Activated CD4-positive, alpha-beta T cell treated with anti-CD3 and anti-CD28 coated beads, Interleukin-2, Interleukin-6, amounts not matched to agents 100 ng/mL and 50 ng/mL, durations not matched to agents 16 hours and 8 hours (primary cell): ENCODE results near the gene PHF14.
"Not testable (repeated sequence)": the region's sequence is repeated elsewhere in the genome, so short reads cannot be mapped to it uniquely, and the experiment has no call there.

Source experiments
- DNase-seq: peaks from one replicate; pipeline ENCODE4 v3.0.0-alpha.2; 2020

The PHF14 gene

GRCh38 chr7:10981317-10981716, 7.6 kb downstream of the PHF14 start:
- DNase-seq = no peak

DNA sequence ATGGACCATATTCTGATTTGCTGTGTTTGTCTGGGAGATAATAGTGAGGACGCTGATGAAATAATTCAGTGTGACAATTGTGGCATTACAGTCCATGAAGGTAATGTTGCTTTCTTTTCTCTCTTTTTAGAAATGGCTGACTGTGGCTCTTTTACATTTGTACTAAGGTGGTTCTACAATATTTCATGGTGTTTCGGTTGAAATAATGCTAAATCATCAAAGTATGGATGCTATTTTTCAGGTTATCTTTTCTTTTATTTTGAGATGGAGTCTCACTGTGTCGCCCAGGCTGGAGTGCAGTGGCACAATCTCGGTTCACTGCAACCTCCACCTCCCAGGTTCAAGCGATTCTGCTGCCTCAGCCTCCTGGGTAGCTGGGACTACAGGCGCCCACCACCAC, 17.1 kb downstream of the PHF14 start:
- DNase-seq = not testable (repeated sequence)

DNA sequence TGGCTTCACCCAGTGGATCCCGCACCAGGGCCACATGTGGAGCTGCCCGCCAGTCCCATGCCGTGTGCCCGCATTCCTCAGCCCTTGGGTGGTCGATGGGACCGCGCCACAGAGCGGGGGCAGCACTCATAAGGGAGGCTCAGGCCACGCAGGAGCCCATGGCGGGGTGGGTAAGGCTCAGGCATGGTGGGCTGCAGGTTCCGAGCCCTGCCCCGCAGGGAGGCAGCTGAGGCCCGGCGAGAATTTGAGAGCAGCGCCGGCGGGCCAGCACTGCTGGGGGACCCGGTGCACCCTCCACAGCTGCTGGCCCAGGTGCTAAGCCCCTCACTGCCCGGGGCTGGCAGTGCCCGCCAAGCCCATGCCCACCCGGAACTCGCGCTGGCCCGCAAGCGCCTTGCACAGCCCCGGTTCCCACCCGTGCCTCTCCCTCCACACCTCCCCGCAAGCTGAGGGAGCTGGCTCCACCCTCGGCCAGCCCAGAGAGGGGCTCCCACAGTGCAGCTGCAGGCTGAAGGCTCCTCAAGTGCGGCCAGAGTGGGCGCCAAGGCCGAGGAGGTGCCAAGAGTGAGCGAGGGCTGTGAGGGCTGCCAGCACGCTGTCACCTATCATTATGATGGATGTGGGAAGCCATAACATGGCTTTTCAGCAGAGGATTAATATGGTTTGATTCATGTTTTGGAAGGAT, 22.0 kb downstream of the PHF14 start:
- not testable (repeated sequence) for DNase-seq

GRCh38 chr7:10998996-10999757, 25.5 kb downstream of the PHF14 start:
- DNase-seq = no peak

GRCh38 chr7:11005202-11005601, 31.5 kb downstream of the PHF14 start:
- no peak for DNase-seq

- no peak for DNase-seq
Measured at GRCh38 chr7:11006291-11006690, 32.6 kb downstream of the PHF14 start.

GRCh38 chr7:11009631-11010030, 36.0 kb downstream of the PHF14 start:
- DNase-seq = no peak

DNA sequence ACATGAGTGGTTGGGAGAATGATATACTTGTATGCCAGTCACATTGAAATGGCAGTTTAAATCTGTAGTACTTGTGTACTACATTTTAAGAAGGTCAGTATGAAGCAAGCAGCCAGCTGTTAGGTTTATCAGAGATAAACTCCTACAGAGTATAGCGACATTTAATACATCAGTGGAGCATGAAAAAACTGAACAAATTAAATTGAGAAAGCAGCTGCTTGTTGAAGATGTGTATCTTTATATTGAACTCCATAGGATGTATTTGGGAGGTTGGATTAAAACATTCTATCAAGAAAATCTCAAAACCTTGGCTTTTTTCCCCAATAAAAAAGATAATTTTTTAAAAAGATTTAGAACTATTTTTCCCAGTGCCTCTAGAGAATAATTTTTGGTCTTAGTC, 47.8 kb downstream of the PHF14 start:
- no peak for DNase-seq

DNA sequence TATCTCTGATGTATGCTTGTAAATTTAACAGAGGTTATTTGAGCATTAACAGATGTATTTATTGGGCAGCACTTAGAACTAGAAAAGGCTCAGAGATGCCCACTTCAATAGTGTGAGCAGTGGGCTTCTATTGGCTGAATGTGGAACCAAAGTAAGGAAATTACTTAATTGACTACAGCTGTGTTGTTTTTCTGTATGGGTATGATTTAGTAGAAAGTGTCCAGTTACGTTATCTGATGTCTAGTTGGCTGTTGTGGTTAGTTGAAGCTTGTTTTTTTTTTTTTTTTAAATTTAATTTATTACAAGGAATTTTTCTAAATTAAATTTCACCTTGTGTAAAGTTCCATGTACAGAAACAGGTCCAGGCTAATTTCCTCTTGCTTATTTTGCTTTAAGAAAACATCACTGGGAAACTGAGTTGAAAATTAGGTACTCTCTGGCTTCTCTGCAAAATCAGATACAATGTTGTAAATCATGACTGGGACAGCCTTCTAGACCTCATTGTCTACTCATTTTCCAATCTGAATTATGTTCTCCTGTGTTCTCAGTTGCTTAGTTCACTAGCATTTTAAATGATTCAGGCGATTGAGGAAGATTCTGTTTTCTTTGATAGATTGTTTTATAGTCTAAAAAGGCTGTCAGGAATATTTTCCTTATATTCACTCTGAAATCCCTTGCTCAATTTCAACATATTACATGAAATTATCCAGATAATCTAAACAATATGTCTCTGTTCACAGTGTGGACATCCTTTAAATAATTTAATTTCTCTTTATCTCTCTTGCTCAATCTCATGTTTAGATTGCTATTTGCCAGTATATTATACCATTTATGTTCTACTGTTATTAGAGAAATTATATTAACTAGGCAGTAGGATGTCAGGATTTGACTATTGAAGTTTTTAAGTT, 53.0 kb downstream of the PHF14 start:
- DNase-seq = no peak

DNA sequence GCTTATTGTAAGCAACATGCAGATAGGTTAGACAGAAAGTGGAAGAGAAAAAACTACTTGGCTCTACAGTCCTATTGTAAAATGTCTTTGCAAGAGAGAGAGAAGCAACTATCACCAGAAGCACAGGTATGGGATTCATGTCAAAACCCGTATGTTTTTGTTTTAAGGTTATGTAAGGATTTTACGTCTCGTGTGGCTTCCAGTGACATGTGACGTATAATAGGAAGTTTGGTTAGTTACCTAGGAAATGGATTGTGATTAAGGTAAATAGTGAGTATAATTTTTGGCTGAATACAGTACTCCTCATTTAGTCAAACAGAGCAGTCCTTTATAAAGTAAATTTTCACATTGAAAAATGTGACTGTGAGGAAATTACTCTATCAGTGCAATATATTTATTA, 62.0 kb downstream of the PHF14 start:
- DNase-seq = no peak

- DNase-seq = no peak
Measured at GRCh38 chr7:11039974-11040373, 66.3 kb downstream of the PHF14 start.

DNA sequence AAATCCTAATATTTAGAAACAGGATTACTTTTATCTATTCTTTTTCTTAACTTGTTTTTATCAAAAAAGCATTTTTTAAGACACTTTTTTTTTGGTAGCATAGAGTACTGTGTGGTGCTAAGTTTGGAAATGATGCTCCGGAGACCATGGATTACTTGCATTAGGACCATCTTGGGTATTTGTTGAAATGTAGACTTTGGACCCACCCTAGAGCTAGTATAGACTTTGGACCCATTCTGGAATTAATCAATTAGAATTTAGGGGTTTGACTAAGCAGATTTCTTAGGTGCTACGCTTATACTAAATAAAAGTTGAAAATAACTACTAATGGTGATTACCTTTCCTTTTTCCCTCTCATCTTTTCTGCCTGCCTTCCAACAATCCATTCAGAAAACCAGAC, 80.4 kb downstream of the PHF14 start:
- no peak for DNase-seq

DNA sequence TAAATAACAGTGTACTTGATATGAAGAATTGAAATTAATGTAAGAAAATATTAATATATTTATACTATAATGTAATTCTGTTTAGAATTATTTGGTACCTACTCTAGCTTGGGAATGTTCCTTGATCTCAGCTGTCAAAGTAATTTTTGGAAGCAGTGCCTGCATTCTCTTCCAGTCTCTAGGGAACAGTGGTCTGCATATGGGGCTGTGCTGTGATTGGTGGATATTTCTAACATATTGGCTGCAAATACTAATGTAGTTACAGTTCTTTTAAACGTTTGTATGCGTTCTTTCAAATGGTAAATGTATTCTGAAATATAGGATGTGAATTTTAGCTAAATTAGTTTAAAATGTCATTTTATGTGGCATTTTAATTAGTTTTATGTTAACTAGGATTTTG, 87.2 kb downstream of the PHF14 start:
- DNase-seq = no peak

GRCh38 chr7:11062110-11062509, 88.4 kb downstream of the PHF14 start:
- DNase-seq = no peak

DNA sequence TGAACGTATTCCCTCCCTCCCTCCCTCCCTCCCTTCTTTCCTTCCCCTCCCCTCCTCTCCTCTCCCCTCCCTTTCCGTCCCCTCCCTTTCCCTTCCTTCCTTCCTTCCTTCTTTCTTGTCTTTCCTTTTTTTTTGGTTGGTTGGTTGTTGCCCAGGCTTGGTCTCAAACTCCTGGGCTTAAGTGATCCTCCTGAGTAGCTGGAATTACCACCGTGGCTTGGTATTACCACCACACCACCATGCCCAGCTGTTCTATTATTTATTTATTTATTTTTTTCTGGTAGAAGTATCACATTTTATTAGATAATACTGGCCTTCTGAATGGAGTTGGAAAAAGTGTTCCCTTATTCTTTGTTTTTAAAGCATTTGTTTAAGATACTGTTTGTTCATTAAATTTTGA, 95.9 kb downstream of the PHF14 start:
- no peak for DNase-seq

DNA sequence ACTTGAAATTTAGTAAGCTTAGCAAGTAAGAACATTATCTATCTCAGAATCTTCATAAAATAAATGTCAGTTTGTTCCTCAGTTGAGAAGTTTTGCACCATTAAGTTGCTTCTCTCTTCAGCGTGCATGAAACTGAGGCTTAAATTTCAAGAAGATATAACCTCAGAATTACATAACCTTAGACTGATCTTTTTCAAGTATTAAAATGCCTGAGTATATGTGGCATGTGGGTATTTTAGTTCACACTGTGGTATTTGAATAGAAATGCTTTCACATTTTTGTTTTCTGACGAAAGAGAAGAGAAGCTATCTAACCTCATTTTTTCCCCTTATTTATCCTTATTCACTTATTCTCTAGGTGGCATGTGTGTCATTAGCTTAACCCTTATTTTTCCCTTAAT, 104.1 kb downstream of the PHF14 start:
- no peak for DNase-seq

- no peak for DNase-seq
Measured at GRCh38 chr7:11078247-11078834, 104.7 kb downstream of the PHF14 start.

- no peak for DNase-seq
Measured at GRCh38 chr7:11079907-11080306, 106.2 kb downstream of the PHF14 start.

- no peak for DNase-seq
Measured at GRCh38 chr7:11082121-11082520, 108.4 kb downstream of the PHF14 start.

GRCh38 chr7:11082552-11083213, 109.0 kb downstream of the PHF14 start:
- no peak for DNase-seq

- DNase-seq = no peak
Measured at GRCh38 chr7:11083214-11083568, 109.5 kb downstream of the PHF14 start.

DNA sequence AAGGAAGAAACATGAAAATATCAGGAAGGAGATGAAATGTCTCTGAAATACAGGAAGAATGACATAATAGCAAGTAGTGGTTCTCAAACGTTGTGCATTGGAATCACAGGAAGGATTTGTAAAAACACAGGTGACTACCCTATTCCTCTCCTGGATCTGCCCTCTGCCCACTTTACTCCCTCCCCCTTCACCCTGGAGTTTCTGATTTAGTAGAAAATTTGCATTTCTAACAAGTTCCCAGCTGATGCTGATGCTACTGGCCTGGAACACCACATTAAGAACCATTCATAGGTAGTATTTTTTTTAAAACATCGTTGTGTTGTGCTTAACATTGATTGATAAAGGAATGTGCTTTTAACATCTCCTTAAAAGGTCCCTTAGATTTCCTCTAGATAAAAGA, 130.9 kb downstream of the PHF14 start:
- DNase-seq = no peak

DNA sequence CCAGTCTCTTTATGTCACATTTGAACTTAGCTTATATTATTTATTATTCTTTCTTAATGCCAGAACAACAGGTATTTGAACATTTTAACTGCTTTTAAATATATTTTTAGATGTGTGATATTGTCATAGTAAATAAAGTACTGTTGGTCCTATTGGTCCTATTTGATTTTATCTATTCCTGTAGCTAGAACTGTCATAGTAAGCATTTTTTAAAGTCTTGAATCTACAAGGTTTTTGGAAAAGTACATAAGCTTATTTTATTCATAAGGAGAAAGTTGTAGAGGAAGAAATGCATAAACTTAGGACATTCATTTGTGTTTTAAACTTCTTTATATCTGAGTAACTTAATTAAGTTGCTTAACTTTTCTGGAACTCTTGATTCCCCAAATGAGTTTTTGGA, 136.0 kb downstream of the PHF14 start:
- DNase-seq = no peak
